GM12801 (cell line): ENCODE measurements around the gene PCNX1.

ENCODE experiments used
- CTCF ChIP-seq: IDR thresholded peaks from one replicate; pipeline ENCODE4 v1.5.1; 2011; ENCODE audit warnings: control low read depth; ENCODE audit not compliant: insufficient read length; ENCODE audit errors: extremely low read depth

PCNX1 gene

GRCh38 chr14:71163050-71163841 lies 256.0 kb downstream of the PCNX1 start:
- TF ChIP-seq CTCF = no peak

- TF ChIP-seq CTCF = no peak
These were observed 256.8 kb downstream of the PCNX1 start for GRCh38 chr14:71163842-71164629.
